Measurements from ENCODE around the gene ATP2B1. TPM values are rescaled to one million over a fixed set of nuclear protein-coding genes. Genes with fewer than 3 reads are reported as not detected.
A peak's percentile ranks its signal among the peaks of the same experiment; 100 is the strongest.
"Not testable (repeated sequence)": the region's sequence is repeated elsewhere in the genome, so short reads cannot be mapped to it uniquely, and the experiment has no call there.

Gene ATP2B1
- polyA plus RNA-seq, 2 donors: 3.3 to 5.3 TPM

GRCh38 chr12:89706986-89707702 lies 1.5 kb downstream of the ATP2B1 start:
- Histone ChIP-seq H3K9me3 (ENCODE audit: control insufficient read depth in 2 of 2, insufficient read depth in 1 of 2, low read depth in 1 of 2, low read length in 1 of 2) (no peaks in the 10 kb centered on the region), H3K36me3 (ENCODE audit: control insufficient read depth in 2 of 2, insufficient read depth in 2 of 2, low read length in 1 of 2) (no peaks in the 10 kb centered on the region), H3K4me1 (ENCODE audit: control insufficient read depth in 2 of 2, insufficient read depth in 2 of 2, low read length in 1 of 2) (no peaks in the 10 kb centered on the region), H3K27me3 (ENCODE audit: control insufficient read depth in 1 of 2, insufficient read depth in 2 of 2, low read length in 2 of 2) (peaks cover 0 to 2% of the 10 kb centered on the region in 2 donors), H3K27ac (ENCODE audit: low read depth in 2 of 2, low read length in 1 of 2) (peak overlapping the region in 1 of 2 donors; percentile 9), H3K4me3 (ENCODE audit: low read depth in 1 of 2, low read length in 2 of 2) (peak overlapping the region; percentile 93 to 99)
- 12 to 14% methylated on average over 17 of the region's 17 CpGs for WGBS, 2 donors

- 83 to 87% methylated on average over 7 of the region's 7 CpGs for WGBS, 2 donors
- Histone ChIP-seq H3K36me3 (ENCODE audit: control insufficient read depth in 2 of 2, insufficient read depth in 2 of 2, low read length in 1 of 2) (no peaks in the 10 kb centered on the region), H3K4me1 (ENCODE audit: control insufficient read depth in 2 of 2, insufficient read depth in 2 of 2, low read length in 1 of 2) (no peaks in the 10 kb centered on the region), H3K27me3 (ENCODE audit: control insufficient read depth in 1 of 2, insufficient read depth in 2 of 2, low read length in 2 of 2) (peaks cover 0 to 2% of the 10 kb centered on the region in 2 donors), H3K9me3 (ENCODE audit: control insufficient read depth in 2 of 2, insufficient read depth in 1 of 2, low read depth in 1 of 2, low read length in 1 of 2) (no peaks in the 10 kb centered on the region), H3K27ac (ENCODE audit: low read depth in 2 of 2, low read length in 1 of 2) (no peak overlapping the region), H3K4me3 (ENCODE audit: low read depth in 1 of 2, low read length in 2 of 2) (no peak overlapping the region)
Observed at GRCh38 chr12:89706551-89706950, 2.1 kb downstream of the ATP2B1 start.

GRCh38 chr12:89704457-89704856 lies 4.2 kb downstream of the ATP2B1 start:
- H3K27ac ChIP-seq (ENCODE audit: low read depth in 2 of 2, low read length in 1 of 2): no peak overlapping the region
- H3K4me1 ChIP-seq (ENCODE audit: control insufficient read depth in 2 of 2, insufficient read depth in 2 of 2, low read length in 1 of 2): no peaks in the 10 kb centered on the region
- no peaks in the 10 kb centered on the region for H3K9me3 ChIP-seq (ENCODE audit: control insufficient read depth in 2 of 2, insufficient read depth in 1 of 2, low read depth in 1 of 2, low read length in 1 of 2)
- no peaks in the 10 kb centered on the region for H3K36me3 ChIP-seq (ENCODE audit: control insufficient read depth in 2 of 2, insufficient read depth in 2 of 2, low read length in 1 of 2)
- 75 to 83% methylated on average over 1 of the region's 1 CpG for WGBS, 2 donors
- no peak overlapping the region for H3K4me3 ChIP-seq (ENCODE audit: low read depth in 1 of 2, low read length in 2 of 2)
- H3K27me3 ChIP-seq (ENCODE audit: control insufficient read depth in 1 of 2, insufficient read depth in 2 of 2, low read length in 2 of 2): peaks cover 0 to 2% of the 10 kb centered on the region in 2 donors

- Histone ChIP-seq H3K9me3 (ENCODE audit: control insufficient read depth in 2 of 2, insufficient read depth in 1 of 2, low read depth in 1 of 2, low read length in 1 of 2) (no peaks in the 10 kb centered on the region), H3K4me1 (ENCODE audit: control insufficient read depth in 2 of 2, insufficient read depth in 2 of 2, low read length in 1 of 2) (no peaks in the 10 kb centered on the region), H3K4me3 (ENCODE audit: low read depth in 1 of 2, low read length in 2 of 2) (no peak overlapping the region), H3K27me3 (ENCODE audit: control insufficient read depth in 1 of 2, insufficient read depth in 2 of 2, low read length in 2 of 2) (peaks cover 0 to 2% of the 10 kb centered on the region in 2 donors), H3K36me3 (ENCODE audit: control insufficient read depth in 2 of 2, insufficient read depth in 2 of 2, low read length in 1 of 2) (no peaks in the 10 kb centered on the region), H3K27ac (ENCODE audit: low read depth in 2 of 2, low read length in 1 of 2) (no peak overlapping the region)
- WGBS, 2 donors: 59 to 76% methylated on average over 1 of the region's 1 CpG
Observed at GRCh38 chr12:89703768-89704167, 4.9 kb downstream of the ATP2B1 start.

- Histone ChIP-seq H3K4me3 (ENCODE audit: low read depth in 1 of 2, low read length in 2 of 2) (no peak overlapping the region), H3K27me3 (ENCODE audit: control insufficient read depth in 1 of 2, insufficient read depth in 2 of 2, low read length in 2 of 2) (no peaks in the 10 kb centered on the region), H3K27ac (ENCODE audit: low read depth in 2 of 2, low read length in 1 of 2) (no peak overlapping the region), H3K36me3 (ENCODE audit: control insufficient read depth in 2 of 2, insufficient read depth in 2 of 2, low read length in 1 of 2) (no peaks in the 10 kb centered on the region), H3K9me3 (ENCODE audit: control insufficient read depth in 2 of 2, insufficient read depth in 1 of 2, low read depth in 1 of 2, low read length in 1 of 2) (no peaks in the 10 kb centered on the region), H3K4me1 (ENCODE audit: control insufficient read depth in 2 of 2, insufficient read depth in 2 of 2, low read length in 1 of 2) (no peaks in the 10 kb centered on the region)
- WGBS, 2 donors: 90 to 91% methylated on average over 1 of the region's 1 CpG
Observed at GRCh38 chr12:89702503-89702902, 6.1 kb downstream of the ATP2B1 start.

- H3K4me1 ChIP-seq (ENCODE audit: control insufficient read depth in 2 of 2, insufficient read depth in 2 of 2, low read length in 1 of 2): no peaks in the 10 kb centered on the region
- WGBS, 2 donors: 97 to 100% methylated on average over 3 of the region's 3 CpGs
- H3K27ac ChIP-seq (ENCODE audit: low read depth in 2 of 2, low read length in 1 of 2): no peak overlapping the region
- no peaks in the 10 kb centered on the region for H3K27me3 ChIP-seq (ENCODE audit: control insufficient read depth in 1 of 2, insufficient read depth in 2 of 2, low read length in 2 of 2)
- no peak overlapping the region for H3K4me3 ChIP-seq (ENCODE audit: low read depth in 1 of 2, low read length in 2 of 2)
- no peaks in the 10 kb centered on the region for H3K9me3 ChIP-seq (ENCODE audit: control insufficient read depth in 2 of 2, insufficient read depth in 1 of 2, low read depth in 1 of 2, low read length in 1 of 2)
- H3K36me3 ChIP-seq (ENCODE audit: control insufficient read depth in 2 of 2, insufficient read depth in 2 of 2, low read length in 1 of 2): no peaks in the 10 kb centered on the region
Observed at GRCh38 chr12:89701606-89702206, 6.9 kb downstream of the ATP2B1 start.

GRCh38 chr12:89700191-89700810 lies 8.3 kb downstream of the ATP2B1 start:
- no peaks in the 10 kb centered on the region for H3K27me3 ChIP-seq (ENCODE audit: control insufficient read depth in 1 of 2, insufficient read depth in 2 of 2, low read length in 2 of 2)
- no peak overlapping the region for H3K27ac ChIP-seq (ENCODE audit: low read depth in 2 of 2, low read length in 1 of 2)
- 87 to 90% methylated on average over 4 of the region's 4 CpGs for WGBS, 2 donors
- no peaks in the 10 kb centered on the region for H3K9me3 ChIP-seq (ENCODE audit: control insufficient read depth in 2 of 2, insufficient read depth in 1 of 2, low read depth in 1 of 2, low read length in 1 of 2)
- H3K4me3 ChIP-seq (ENCODE audit: low read depth in 1 of 2, low read length in 2 of 2): no peak overlapping the region
- no peaks in the 10 kb centered on the region for H3K36me3 ChIP-seq (ENCODE audit: control insufficient read depth in 2 of 2, insufficient read depth in 2 of 2, low read length in 1 of 2)
- no peaks in the 10 kb centered on the region for H3K4me1 ChIP-seq (ENCODE audit: control insufficient read depth in 2 of 2, insufficient read depth in 2 of 2, low read length in 1 of 2)

- Histone ChIP-seq H3K4me1 (ENCODE audit: control insufficient read depth in 2 of 2, insufficient read depth in 2 of 2, low read length in 1 of 2) (no peaks in the 10 kb centered on the region), H3K27ac (ENCODE audit: low read depth in 2 of 2, low read length in 1 of 2) (no peak overlapping the region), H3K9me3 (ENCODE audit: control insufficient read depth in 2 of 2, insufficient read depth in 1 of 2, low read depth in 1 of 2, low read length in 1 of 2) (no peaks in the 10 kb centered on the region), H3K27me3 (ENCODE audit: control insufficient read depth in 1 of 2, insufficient read depth in 2 of 2, low read length in 2 of 2) (no peaks in the 10 kb centered on the region), H3K4me3 (ENCODE audit: low read depth in 1 of 2, low read length in 2 of 2) (no peak overlapping the region), H3K36me3 (ENCODE audit: control insufficient read depth in 2 of 2, insufficient read depth in 2 of 2, low read length in 1 of 2) (no peaks in the 10 kb centered on the region)
- 74 to 90% methylated on average over 2 of the region's 2 CpGs for WGBS, 2 donors
Observed at GRCh38 chr12:89698607-89699006, 10.0 kb downstream of the ATP2B1 start.

- not testable (repeated sequence) for H3K9me3 ChIP-seq (ENCODE audit: control insufficient read depth in 2 of 2, insufficient read depth in 1 of 2, low read depth in 1 of 2, low read length in 1 of 2); H3K27ac ChIP-seq (ENCODE audit: low read depth in 2 of 2, low read length in 1 of 2); H3K36me3 ChIP-seq (ENCODE audit: control insufficient read depth in 2 of 2, insufficient read depth in 2 of 2, low read length in 1 of 2); H3K27me3 ChIP-seq (ENCODE audit: control insufficient read depth in 1 of 2, insufficient read depth in 2 of 2, low read length in 2 of 2); H3K4me3 ChIP-seq (ENCODE audit: low read depth in 1 of 2, low read length in 2 of 2); H3K4me1 ChIP-seq (ENCODE audit: control insufficient read depth in 2 of 2, insufficient read depth in 2 of 2, low read length in 1 of 2)
- 98% methylated on average over 10 of the region's 10 CpGs for WGBS, 2 donors
Observed at GRCh38 chr12:89697728-89698127, 10.9 kb downstream of the ATP2B1 start.

All from esophagus (tissue), 2 donors.